AG10803 (cell line): ENCODE data around the gene CD84.

Source experiments
- DNase-seq: peaks from one replicate; pipeline ENCODE4 v3.0.0; 2010; ENCODE audit warnings: low read depth
- H3K4me3 ChIP-seq: 2 replicates; pipeline ENCODE4 v1.5.1; 2011; ENCODE audit warnings: mild to moderate bottlenecking, low read length, control low read depth
- TF ChIP-seq, protein P1 (sequence below): conservative IDR thresholded peaks from 2 replicates; pipeline ENCODE4 v1.5.1; 2011; ENCODE audit warnings: mild to moderate bottlenecking, low read length, control low read depth, inconsistent platforms

The CD84 gene

DNA sequence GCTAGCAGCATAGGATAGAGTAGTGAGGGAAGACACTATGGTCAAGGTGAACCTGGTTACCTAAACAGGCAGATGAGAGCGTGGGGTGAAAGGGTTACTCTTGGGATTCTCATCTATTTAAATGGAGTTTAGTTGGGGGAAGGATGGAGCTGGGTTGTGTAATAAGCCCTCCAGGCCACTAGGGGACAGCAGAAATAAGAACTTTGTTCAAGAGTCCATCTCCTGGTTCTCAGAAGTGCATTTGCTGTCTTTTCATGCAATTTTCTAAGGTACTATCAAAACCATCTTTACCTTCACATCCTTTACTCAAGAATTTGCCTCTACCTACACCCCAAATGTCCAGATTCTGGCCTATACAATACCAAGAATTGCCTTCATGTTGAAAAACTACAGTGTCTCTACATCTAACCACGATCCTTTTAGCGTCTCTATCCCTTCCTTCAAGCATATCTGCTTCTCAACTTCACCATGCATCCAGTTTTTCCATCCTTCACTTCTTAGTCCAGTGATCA is 39.5 kb upstream of the CD84 start:
- TF ChIP-seq, protein P1, sequence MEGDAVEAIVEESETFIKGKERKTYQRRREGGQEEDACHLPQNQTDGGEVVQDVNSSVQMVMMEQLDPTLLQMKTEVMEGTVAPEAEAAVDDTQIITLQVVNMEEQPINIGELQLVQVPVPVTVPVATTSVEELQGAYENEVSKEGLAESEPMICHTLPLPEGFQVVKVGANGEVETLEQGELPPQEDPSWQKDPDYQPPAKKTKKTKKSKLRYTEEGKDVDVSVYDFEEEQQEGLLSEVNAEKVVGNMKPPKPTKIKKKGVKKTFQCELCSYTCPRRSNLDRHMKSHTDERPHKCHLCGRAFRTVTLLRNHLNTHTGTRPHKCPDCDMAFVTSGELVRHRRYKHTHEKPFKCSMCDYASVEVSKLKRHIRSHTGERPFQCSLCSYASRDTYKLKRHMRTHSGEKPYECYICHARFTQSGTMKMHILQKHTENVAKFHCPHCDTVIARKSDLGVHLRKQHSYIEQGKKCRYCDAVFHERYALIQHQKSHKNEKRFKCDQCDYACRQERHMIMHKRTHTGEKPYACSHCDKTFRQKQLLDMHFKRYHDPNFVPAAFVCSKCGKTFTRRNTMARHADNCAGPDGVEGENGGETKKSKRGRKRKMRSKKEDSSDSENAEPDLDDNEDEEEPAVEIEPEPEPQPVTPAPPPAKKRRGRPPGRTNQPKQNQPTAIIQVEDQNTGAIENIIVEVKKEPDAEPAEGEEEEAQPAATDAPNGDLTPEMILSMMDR, result peak; percentile 17; the same call in 1 of the 2 replicates
- DNase-seq, result no peak
- no peak overlapping the region for H3K4me3 ChIP-seq

DNA sequence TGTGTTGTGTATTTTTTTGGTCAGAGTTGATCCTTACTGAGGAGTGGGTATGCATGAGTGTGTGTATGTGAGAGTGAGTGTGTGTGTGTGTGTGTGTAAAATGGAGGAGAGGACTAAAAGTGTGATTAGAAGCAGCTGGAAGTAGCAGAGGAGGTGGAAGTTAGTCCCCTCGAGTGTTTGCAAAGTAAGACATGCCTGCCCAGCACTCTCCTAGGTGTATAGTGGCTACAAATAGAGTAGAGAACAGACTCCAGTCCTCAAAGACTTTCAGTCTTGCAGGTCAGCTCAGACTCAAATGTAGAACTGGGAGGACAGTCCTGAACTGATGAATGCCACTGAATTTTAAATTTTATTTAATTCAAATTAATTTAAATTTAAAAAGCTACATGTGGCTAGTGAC is 39.0 kb upstream of the CD84 start:
- TF ChIP-seq, protein P1, result no peak
- no peak overlapping the region for H3K4me3 ChIP-seq

DNA sequence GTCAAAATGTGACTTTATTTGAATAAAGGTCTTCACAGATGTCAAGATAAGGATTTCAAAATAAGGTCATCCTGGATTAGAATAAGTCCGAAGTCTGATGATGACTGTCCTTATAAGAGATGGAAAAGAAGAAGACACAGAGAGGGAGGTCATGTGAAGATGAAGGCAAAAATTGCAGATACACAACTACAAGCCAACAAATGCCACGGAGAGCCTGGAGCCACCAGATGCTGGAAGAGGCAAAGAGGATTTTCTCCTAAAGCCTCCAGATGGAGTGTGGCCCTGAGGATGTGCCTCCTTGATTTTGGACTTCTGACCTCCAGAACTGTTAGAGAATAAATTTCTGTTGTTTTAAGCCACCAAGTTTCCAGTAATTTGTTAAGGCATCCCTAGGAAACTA is 36.4 kb upstream of the CD84 start:
- no peak for DNase-seq
- TF ChIP-seq, protein P1, result no peak
- H3K4me3 ChIP-seq, result no peak overlapping the region

More for the DNA sequence above, 39.0 kb upstream of the CD84 start:
- no peak for DNase-seq

DNA sequence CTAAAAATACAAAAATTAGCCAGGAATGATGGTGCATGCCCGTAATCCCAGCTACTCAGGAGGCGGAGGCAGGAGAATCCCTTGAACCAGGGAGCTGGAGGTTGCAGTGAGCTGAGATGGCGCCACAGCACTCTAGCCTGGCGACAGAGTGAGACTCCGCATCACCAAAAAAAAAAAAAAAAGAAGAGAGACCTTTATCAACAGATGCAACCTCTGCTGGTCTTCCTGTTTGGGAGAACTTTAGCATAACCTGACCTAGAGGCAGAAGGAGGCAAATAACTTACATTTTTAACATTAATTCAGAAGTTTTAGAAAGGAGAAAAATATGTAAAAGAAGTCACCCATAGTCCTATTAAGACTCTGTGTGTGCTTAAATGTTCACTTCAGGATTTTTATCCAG is 35.1 kb upstream of the CD84 start:
- TF ChIP-seq, protein P1, result no peak
- no peak overlapping the region for H3K4me3 ChIP-seq
- DNase-seq, result no peak

DNA sequence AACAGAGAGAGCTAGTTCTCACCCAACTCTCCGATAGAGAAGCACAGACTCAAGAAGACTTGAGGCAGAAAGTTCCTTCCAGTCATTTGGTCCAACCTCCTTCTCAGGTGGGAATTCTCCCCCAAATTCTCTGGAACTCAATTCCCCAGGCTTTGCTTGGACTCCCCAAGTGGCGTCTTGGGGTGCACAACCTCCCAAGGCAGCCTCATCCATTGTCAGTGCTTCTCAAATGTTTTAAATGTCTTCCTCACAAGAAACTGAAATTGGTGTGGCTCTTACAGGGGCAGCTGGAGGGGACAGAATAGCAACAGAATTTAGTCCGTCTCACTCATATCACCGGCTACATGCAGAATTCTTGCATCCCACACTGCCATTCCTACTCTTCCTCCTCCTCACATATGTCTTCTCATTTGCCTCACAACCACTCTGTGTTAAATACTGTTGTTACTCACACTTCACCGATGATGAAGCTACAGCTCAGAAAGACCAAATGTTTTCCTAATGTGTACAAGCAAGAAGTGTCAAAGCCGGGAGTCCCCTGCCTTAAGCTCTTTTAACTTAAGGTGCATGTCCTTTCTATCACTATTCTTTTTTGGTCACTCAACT is 33.4 kb upstream of the CD84 start:
- TF ChIP-seq, protein P1, result no peak
- H3K4me3 ChIP-seq, result no peak overlapping the region
- no peak for DNase-seq

DNA sequence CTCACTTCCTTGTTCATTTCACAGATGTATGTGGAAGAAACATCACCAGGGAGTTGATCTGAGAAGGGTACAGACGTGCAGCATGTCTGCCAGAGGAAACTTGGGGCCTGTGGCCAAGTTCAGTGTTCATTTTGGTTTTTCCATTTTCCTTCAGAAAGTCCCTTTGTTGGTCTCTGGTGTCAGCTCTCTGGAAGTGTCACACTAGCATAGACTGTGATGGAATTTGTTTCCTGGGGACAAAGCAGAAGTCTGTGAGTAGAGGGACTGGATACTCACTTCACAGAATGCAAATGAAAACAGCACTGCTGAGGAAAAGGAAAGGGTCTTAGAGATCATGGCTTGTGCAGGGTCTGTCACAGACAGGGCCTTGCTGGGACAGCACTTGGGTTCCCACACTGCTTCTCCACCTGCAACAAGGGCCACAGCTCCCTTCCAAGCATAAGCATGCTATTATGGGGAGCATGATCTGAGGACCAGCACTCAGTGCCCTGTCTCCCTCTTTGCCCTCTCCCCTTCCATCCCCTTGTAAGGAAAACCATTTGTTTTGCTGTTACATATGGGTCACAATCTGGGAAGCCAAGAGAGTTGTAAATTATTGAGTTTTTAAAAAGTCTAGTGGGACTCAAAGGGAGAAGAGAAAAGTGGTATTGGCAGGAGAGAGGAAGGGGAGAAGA is 31.4 kb upstream of the CD84 start:
- H3K4me3 ChIP-seq, result no peak overlapping the region
- DNase-seq, result no peak
- TF ChIP-seq, protein P1, result no peak

DNA sequence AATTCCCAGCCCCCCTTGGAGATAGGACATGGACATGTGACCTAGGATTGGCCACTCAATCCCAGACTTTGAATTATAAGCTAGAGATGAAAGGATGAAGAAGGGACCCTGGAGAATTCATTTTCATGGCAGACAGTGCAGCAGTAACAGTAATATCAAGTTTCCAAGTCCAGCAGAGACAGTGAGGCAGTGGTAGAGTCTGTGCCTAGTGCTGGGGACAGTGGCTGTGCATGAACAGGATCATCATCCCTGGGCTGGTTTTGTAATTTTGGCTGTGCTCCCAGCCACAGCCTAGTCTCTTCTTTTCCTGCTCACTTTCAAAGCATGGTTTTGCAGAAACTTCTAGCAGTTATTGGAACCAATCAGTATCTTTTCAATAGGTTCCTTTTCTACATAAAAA is 29.6 kb upstream of the CD84 start:
- H3K4me3 ChIP-seq, result no peak overlapping the region
- TF ChIP-seq, protein P1, result no peak
- no peak for DNase-seq
